ENCODE measurements around the gene ATG101.

DNA sequence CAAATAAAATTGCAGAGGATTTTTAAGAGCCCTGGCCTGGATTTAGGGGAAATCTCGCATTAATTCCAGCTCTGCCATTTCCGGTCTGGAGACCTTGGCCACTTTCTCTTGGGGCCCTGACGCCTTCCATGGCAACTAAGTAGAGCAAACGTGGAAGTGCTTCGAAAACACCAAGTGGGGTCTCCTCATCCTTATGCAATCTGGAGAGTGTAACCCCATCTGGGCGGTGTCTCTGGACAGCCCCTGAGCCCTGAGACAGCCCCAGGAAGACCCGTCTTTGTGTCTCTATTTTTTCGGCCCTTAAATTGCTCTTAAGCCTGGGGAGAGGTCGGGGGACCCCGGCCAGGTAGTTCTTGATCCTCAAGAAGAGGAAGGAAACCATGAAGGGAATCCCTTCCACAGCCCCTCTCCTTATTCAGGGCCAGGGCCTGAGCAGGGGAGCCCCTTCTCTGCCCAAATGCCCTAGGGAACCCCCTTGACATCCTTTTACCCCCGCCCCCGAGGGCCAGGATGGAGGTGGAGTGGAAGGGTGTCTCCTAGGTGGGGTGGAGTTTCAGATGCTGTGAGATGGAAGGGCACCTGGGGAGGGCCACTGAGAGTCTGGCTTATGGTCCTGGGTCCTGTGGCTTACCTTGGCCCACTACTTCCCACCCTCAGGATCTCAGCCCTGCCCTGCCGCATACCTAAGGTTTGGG lies 36.2 kb upstream of the ATG101 start:
- TF ChIP-seq, protein P1, sequence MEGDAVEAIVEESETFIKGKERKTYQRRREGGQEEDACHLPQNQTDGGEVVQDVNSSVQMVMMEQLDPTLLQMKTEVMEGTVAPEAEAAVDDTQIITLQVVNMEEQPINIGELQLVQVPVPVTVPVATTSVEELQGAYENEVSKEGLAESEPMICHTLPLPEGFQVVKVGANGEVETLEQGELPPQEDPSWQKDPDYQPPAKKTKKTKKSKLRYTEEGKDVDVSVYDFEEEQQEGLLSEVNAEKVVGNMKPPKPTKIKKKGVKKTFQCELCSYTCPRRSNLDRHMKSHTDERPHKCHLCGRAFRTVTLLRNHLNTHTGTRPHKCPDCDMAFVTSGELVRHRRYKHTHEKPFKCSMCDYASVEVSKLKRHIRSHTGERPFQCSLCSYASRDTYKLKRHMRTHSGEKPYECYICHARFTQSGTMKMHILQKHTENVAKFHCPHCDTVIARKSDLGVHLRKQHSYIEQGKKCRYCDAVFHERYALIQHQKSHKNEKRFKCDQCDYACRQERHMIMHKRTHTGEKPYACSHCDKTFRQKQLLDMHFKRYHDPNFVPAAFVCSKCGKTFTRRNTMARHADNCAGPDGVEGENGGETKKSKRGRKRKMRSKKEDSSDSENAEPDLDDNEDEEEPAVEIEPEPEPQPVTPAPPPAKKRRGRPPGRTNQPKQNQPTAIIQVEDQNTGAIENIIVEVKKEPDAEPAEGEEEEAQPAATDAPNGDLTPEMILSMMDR (IDR thresholded peaks at IDR 0.05; ENCODE audit: low read length), result no peak
- TF ChIP-seq EZH2 (IDR thresholded peaks at IDR 0.05; ENCODE audit: borderline replicate concordance, low read length), result no peak

Data from OCI-LY1 (cell line).